ENCODE data around the gene MAD1L1. TPM values are rescaled to one million over a fixed set of nuclear protein-coding genes. Genes with fewer than 3 reads are reported as not detected.

Gene MAD1L1
- total RNA-seq, 1 experiment from 2014 or later = 38.5 TPM

GRCh38 chr7:1999278-1999984, 233.3 kb downstream of the MAD1L1 start:
- no peak overlapping the region for H2AFZ ChIP-seq (ENCODE audit: low read depth, low read length, poor library complexity, severe bottlenecking)
- H3K9ac ChIP-seq (ENCODE audit: low read length) = no peak overlapping the region
- TF ChIP-seq CBX3 (IDR thresholded peaks at IDR 0.05; ENCODE audit: low read depth) (no peak), ELF1 (IDR thresholded peaks at IDR 0.05; ENCODE audit: borderline replicate concordance, low read depth) (no peak), ZNF274 (IDR thresholded peaks at IDR 0.05; ENCODE audit: low read depth, low read length) (no peak), ATF3 (IDR thresholded peaks at IDR 0.05) (no peak), ZBTB33 (IDR thresholded peaks at IDR 0.05; ENCODE audit: extremely low read depth, insufficient replicate concordance, low read length) (no peak), REST (IDR thresholded peaks at IDR 0.05; ENCODE audit: low read depth) (no peak), EGR1 (IDR thresholded peaks at IDR 0.05; ENCODE audit: low read depth) (no peak), YY1 (IDR thresholded peaks at IDR 0.05; ENCODE audit: extremely low read depth, insufficient replicate concordance, low read depth, low read length) (no peak), CEBPB (IDR thresholded peaks at IDR 0.05; ENCODE audit: low read depth) (no peak), CTCF (IDR thresholded peaks at IDR 0.05 in 2 of 3, conservative IDR thresholded peaks at IDR 0.05 in 1 of 3; ENCODE audit: borderline replicate concordance in 1 of 3, insufficient read depth in 1 of 3, low read depth in 2 of 3, low read length in 2 of 3) (no peak), POLR2AphosphoS5 (IDR thresholded peaks at IDR 0.05; ENCODE audit: low read depth, low read length) (no peak), SRF (IDR thresholded peaks at IDR 0.05; ENCODE audit: low read depth) (no peak)
- DNase-seq (ENCODE audit: low read depth, low spot score) = no peak
- H3K4me2 ChIP-seq (ENCODE audit: low read length) = no peak overlapping the region
- H3K27me3 ChIP-seq (ENCODE audit: insufficient read depth, low read length) = no peaks in the 10 kb centered on the region
- H3K9me2 ChIP-seq (ENCODE audit: insufficient read depth) = no peaks in the 10 kb centered on the region
- intact Hi-C loops (cut with micrococcal nuclease) = no loop called here
- no peaks in the 10 kb centered on the region for H3K4me1 ChIP-seq (ENCODE audit: control insufficient read depth in 1 of 2, insufficient read depth in 2 of 2, low read length in 2 of 2)
- ATAC-seq = no peak
- POLR2A ChIA-PET = no interaction called here
- no TSS peak for BruUV-seq (replicated peaks)
- no peaks in the 10 kb centered on the region for H3K9me3 ChIP-seq (ENCODE audit: control insufficient read depth in 1 of 2, insufficient read depth in 1 of 2, low read depth in 1 of 2, low read length in 2 of 2)
- no peaks in the 10 kb centered on the region for H3K36me3 ChIP-seq (ENCODE audit: control insufficient read depth in 1 of 2, insufficient read depth in 2 of 2, low read length in 2 of 2)
- CTCF ChIA-PET = no interaction called here
- H3K27ac ChIP-seq (ENCODE audit: low read depth, low read length) = no peak overlapping the region
- H3K4me3 ChIP-seq (replicated peaks in 1 of 2; ENCODE audit: low read depth in 1 of 2, low read length in 2 of 2) = no peak overlapping the region
- RAD21 ChIA-PET (ENCODE audit: low non-redundant PET in 1 of 2, low total read pairs in 2 of 2, uncharacterized antibody in 2 of 2, unreplicated experiment in 2 of 2) = no interaction called here
- no peaks in the 10 kb centered on the region for H3K79me2 ChIP-seq (ENCODE audit: insufficient read depth, low read length)
- no peaks in the 10 kb centered on the region for H4K20me1 ChIP-seq (ENCODE audit: insufficient read depth)
